SU-DHL-6 (cell line): ENCODE results near the gene CSRNP2.

Experiments
- H2AFZ ChIP-seq: fragments of 200-600 bp; sonication (generic); 2 replicates; pipeline ENCODE4 v1.6.1; 2014; ENCODE audit warnings: low read depth, mild to moderate bottlenecking, moderate library complexity, mixed read lengths, antibody characterized with exemption, low read length; ENCODE audit not compliant: severe bottlenecking
- H3F3A ChIP-seq: fragments of 200-600 bp; shearing (Covaris generic); 2 replicates; pipeline ENCODE4 v1.6.0; 2016; ENCODE audit warnings: antibody characterized with exemption, mild to moderate bottlenecking; ENCODE audit not compliant: insufficient read depth
- H3K27ac ChIP-seq: fragments of 200-600 bp; sonication (generic); 2 replicates; pipeline ENCODE4 v1.5.1; 2016; ENCODE audit warnings: low read depth, mild to moderate bottlenecking, low read length, moderate library complexity, mixed read lengths
- H3K27me3 ChIP-seq: fragments of 200-600 bp; sonication (generic), shearing (Covaris generic); 2 replicates; pipeline ENCODE4 v1.6.0; 2014; ENCODE audit warnings: mild to moderate bottlenecking, low read length
- H3K36me3 ChIP-seq: fragments of 200-600 bp; sonication (generic); 2 replicates; pipeline ENCODE4 v1.6.1; 2014; ENCODE audit warnings: mild to moderate bottlenecking, low read length, mixed read lengths
- H3K4me2 ChIP-seq: fragments of 300-600, 200-600 bp; shearing (Covaris generic), sonication (generic); 2 replicates; pipeline ENCODE4 v1.6.0; 2014; ENCODE audit warnings: low read length, low read depth, mild to moderate bottlenecking; ENCODE audit not compliant: poor library complexity, severe bottlenecking
- H3K4me3 ChIP-seq: fragments of 200-600 bp; sonication (generic); 2 replicates; pipeline ENCODE4 v1.5.1; 2014; ENCODE audit warnings: antibody characterized with exemption, low read length, mild to moderate bottlenecking, mixed read lengths; ENCODE audit not compliant: insufficient read depth, poor library complexity, severe bottlenecking
- H3K79me2 ChIP-seq: fragments of 200-600 bp; sonication (generic); 2 replicates; pipeline ENCODE4 v1.6.1; 2014; ENCODE audit warnings: mild to moderate bottlenecking, low read length, moderate library complexity; ENCODE audit not compliant: insufficient read depth
- H3K9ac ChIP-seq: fragments of 200-600 bp; sonication (generic); 2 replicates; pipeline ENCODE4 v1.7.0; 2014; ENCODE audit warnings: mild to moderate bottlenecking, low read length
- H3K9me2 ChIP-seq: fragments of 200-600 bp; sonication (generic); replicated peaks from 2 replicates; pipeline ENCODE4 v1.6.1; 2014; ENCODE audit warnings: low read length; ENCODE audit not compliant: insufficient read depth
- H3K9me3 ChIP-seq: fragments of 200-600 bp; sonication (generic); 2 replicates; pipeline ENCODE4 v1.6.1; 2014; ENCODE audit warnings: low read length, mixed read lengths; ENCODE audit not compliant: insufficient read depth
- H4K20me1 ChIP-seq: fragments of 200-600 bp; sonication (generic); 2 replicates; pipeline ENCODE4 v1.6.1; 2014; ENCODE audit warnings: low read depth, mild to moderate bottlenecking, antibody characterized with exemption, low read length, moderate library complexity, mixed read lengths
- EZH2phosphoT487 ChIP-seq: fragments of 200-600 bp; sonication (generic), shearing (Covaris generic); conservative IDR thresholded peaks from 2 replicates; pipeline ENCODE4 v1.6.1; 2018; ENCODE audit warnings: mild to moderate bottlenecking, antibody characterized with exemption, low read length, moderate library complexity, mixed read lengths
- TF ChIP-seq, protein P1 (sequence below): fragments of 200-600 bp; sonication (generic); IDR thresholded peaks from one replicate; pipeline ENCODE4 v1.5.1; 2017; ENCODE audit warnings: antibody characterized with exemption, mild to moderate bottlenecking, low read length, moderate library complexity; ENCODE audit not compliant: insufficient read depth, poor library complexity, severe bottlenecking

Gene CSRNP2

GRCh38 chr12:51055060-51055459, 28.3 kb downstream of the CSRNP2 start:
- no peaks in the 10 kb centered on the region for H4K20me1 ChIP-seq
- H3K27me3 ChIP-seq: no peaks in the 10 kb centered on the region
- TF ChIP-seq, protein P1, sequence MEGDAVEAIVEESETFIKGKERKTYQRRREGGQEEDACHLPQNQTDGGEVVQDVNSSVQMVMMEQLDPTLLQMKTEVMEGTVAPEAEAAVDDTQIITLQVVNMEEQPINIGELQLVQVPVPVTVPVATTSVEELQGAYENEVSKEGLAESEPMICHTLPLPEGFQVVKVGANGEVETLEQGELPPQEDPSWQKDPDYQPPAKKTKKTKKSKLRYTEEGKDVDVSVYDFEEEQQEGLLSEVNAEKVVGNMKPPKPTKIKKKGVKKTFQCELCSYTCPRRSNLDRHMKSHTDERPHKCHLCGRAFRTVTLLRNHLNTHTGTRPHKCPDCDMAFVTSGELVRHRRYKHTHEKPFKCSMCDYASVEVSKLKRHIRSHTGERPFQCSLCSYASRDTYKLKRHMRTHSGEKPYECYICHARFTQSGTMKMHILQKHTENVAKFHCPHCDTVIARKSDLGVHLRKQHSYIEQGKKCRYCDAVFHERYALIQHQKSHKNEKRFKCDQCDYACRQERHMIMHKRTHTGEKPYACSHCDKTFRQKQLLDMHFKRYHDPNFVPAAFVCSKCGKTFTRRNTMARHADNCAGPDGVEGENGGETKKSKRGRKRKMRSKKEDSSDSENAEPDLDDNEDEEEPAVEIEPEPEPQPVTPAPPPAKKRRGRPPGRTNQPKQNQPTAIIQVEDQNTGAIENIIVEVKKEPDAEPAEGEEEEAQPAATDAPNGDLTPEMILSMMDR: no peak
- TF ChIP-seq EZH2phosphoT487: no peak
- H3K36me3 ChIP-seq: peaks cover 7% of the 10 kb centered on the region; the same call in 1 of the 2 replicates
- no peaks in the 10 kb centered on the region for H3F3A ChIP-seq
- H3K4me3 ChIP-seq: no peak overlapping the region
- H3K4me2 ChIP-seq: no peak overlapping the region
- no peaks in the 10 kb centered on the region for H3K9me3 ChIP-seq
- no peaks in the 10 kb centered on the region for H3K9me2 ChIP-seq
- no peak overlapping the region for H3K9ac ChIP-seq
- no peak overlapping the region for H2AFZ ChIP-seq
- no peak overlapping the region for H3K27ac ChIP-seq
- no peaks in the 10 kb centered on the region for H3K79me2 ChIP-seq

DNA sequence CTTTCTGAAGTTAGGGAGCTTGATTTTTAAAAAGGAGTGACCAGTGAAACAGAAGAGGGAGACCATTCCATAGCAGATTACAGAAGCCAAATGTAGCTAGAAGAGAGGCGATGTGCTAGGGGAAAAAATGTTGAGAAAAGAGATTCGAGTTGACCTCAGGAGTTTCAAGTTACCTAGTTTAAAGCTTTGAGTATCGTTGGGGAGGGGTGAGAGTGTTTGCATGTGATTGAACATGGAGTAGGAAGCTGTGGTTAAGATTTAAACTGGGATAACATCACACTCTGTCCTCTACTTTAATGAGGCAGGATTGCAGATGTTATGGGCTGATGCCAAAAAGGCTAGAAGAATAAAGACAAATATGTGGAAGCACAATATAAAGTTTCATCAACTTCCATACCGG, 31.6 kb downstream of the CSRNP2 start:
- Histone ChIP-seq H3K79me2 (peaks cover 19% of the 10 kb centered on the region), H3K9ac (no peak overlapping the region), H3K27ac (no peak overlapping the region), H4K20me1 (no peaks in the 10 kb centered on the region), H3K36me3 (peaks cover 7% of the 10 kb centered on the region; the same call in 1 of the 2 replicates), H3F3A (no peaks in the 10 kb centered on the region), H3K9me3 (no peaks in the 10 kb centered on the region), H3K27me3 (no peaks in the 10 kb centered on the region), H3K4me3 (no peak overlapping the region), H3K9me2 (no peaks in the 10 kb centered on the region), H2AFZ (no peak overlapping the region), H3K4me2 (no peak overlapping the region)
- TF ChIP-seq EZH2phosphoT487: no peak
- TF ChIP-seq, protein P1: no peak

GRCh38 chr12:51049525-51049924, 33.9 kb downstream of the CSRNP2 start:
- Histone ChIP-seq H3K27me3 (no peaks in the 10 kb centered on the region), H3K9ac (peak overlapping the region; percentile 85), H3K4me3 (peak overlapping the region; percentile 78), H3K27ac (no peak overlapping the region), H3K79me2 (peaks cover 19% of the 10 kb centered on the region), H3F3A (no peaks in the 10 kb centered on the region), H2AFZ (no peak overlapping the region), H3K9me3 (no peaks in the 10 kb centered on the region), H3K4me2 (peak overlapping the region; percentile 93), H3K36me3 (peaks cover 7% of the 10 kb centered on the region; the same call in 1 of the 2 replicates), H4K20me1 (no peaks in the 10 kb centered on the region), H3K9me2 (no peaks in the 10 kb centered on the region)
- no peak for TF ChIP-seq EZH2phosphoT487

DNA sequence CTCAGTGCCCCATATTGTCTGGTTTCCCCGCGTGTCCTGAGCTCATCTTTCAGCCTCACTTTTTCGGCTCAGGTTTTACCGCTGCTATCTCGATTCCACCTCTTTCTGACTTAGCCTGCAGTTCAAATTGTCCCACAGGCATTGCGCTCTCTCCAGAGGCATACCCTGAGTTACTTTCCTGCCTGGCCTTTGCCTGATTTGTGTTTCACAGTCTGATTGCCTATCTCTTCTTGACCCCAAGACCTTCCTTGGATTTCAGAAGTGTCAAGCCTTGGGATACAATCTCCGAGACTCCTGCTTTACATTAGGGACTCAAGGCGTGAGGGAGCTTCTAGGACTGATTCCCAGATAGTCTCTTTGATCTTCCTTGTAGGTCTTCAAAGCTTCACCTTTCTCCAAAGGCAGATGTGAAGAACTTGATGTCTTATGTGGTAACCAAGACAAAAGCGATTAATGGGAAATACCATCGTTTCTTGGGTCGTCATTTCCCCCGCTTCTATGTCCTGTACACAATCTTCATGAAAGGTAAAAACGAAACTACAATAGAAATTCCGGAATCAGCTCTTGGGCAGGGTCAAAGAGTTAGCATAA, 34.6 kb downstream of the CSRNP2 start:
- Histone ChIP-seq H3K9ac (peak overlapping the region; percentile 85), H3K4me2 (peak overlapping the region; percentile 93), H3K9me2 (no peaks in the 10 kb centered on the region), H3K79me2 (peaks cover 19% of the 10 kb centered on the region), H2AFZ (peak overlapping the region; percentile 56), H3K9me3 (no peaks in the 10 kb centered on the region), H3K36me3 (peaks cover 7% of the 10 kb centered on the region; the same call in 1 of the 2 replicates), H3K27ac (peak overlapping the region; percentile 51), H3F3A (no peaks in the 10 kb centered on the region), H3K4me3 (peak overlapping the region; percentile 78), H4K20me1 (no peaks in the 10 kb centered on the region), H3K27me3 (no peaks in the 10 kb centered on the region)
- TF ChIP-seq, protein P1: no peak
- no peak for TF ChIP-seq EZH2phosphoT487
